ENCODE measurements around the gene SRC. TPM values are rescaled to one million over a fixed set of nuclear protein-coding genes. Genes with fewer than 3 reads are reported as not detected.

The SRC gene
- total RNA-seq, 1 experiment from 2014 or later = 7.2 TPM

DNA sequence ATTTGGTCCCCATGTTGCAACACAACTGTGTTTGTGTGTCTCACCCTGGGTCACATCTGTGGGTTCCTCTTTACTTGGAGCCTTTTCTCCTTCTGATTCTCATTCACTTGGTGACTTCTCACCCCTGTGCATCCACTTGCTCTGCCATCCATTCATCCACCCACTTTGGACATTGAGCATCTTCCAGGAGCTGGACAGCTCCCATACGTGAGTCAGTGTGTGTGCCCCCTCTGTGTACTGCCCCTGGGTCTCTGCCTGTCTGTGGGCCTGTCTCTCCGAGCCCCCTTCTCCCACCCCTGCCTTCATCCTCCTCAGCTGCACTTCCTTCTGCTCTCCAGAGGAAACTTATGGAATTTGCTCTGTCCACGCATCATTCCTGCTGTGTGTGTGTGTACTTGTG, 107.3 kb downstream of the SRC start:
- DNase-seq (ENCODE audit: low spot score) = no peak

GRCh38 chr20:37453836-37454235, 107.9 kb downstream of the SRC start:
- DNase-seq (ENCODE audit: low spot score) = no peak

DNA sequence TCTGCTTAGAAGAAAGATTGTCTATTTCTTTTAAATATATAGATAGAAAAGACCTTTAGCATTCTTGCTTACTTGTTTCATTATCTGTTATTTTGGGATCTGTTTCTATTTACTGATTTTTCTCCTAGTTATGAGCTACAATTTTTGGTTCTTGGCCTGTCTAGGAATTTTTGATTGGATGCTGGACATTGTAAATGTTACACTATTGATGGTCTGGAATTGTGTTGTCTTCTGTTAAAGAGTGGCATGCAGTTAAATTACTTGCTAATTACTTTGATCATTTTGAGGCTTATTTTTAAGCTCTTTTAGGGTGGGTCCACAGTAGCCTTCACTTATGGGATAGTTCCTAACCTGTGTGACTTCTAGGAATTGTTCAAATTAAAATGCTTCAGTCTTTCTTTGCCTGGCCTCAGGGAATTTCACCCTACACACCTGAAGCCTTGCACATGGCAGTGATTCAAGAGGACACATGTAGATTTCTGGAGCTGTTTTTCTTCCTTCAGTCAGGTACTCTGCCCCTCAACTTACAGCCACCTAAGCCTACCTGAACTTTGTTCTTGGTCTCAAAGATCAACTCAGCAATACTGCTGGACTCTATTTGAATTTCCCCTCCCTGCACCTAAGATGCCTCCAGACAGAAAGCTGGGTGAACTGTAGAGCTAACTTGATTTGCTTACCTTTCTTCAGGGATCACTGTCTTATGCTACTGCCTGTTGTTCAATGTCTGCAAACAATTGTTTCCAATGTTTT, 108.9 kb downstream of the SRC start:
- DNase-seq (ENCODE audit: low spot score) = no peak

Other genes starting within 250 kb of the SRC start
- 380 and 405 TPM in 2 replicates for gene RPN2, start 166.8 kb upstream of the SRC start, total RNA-seq (2014; rRNA removed; shearing (Covaris generic))
- 0.72 and 1.2 TPM in 2 replicates for gene MROH8, start 166.6 kb upstream of the SRC start, total RNA-seq (2014; rRNA removed; shearing (Covaris generic))
- gene GHRH, start 84.3 kb upstream of the SRC start, total RNA-seq (2014; rRNA removed; shearing (Covaris generic)) = not detected in 2 replicates
- gene MANBAL, start 56.5 kb upstream of the SRC start, total RNA-seq (2014; rRNA removed; shearing (Covaris generic)) = 14.5 and 18.8 TPM in 2 replicates
- not detected in 2 replicates for gene NNAT, start 175.1 kb downstream of the SRC start, total RNA-seq (2014; rRNA removed; shearing (Covaris generic))
- gene BLCAP, start 181.7 kb downstream of the SRC start, total RNA-seq (2014; rRNA removed; shearing (Covaris generic)) = 37.1 and 50.3 TPM in 2 replicates